ENCODE results near the gene DAGLB. TPM values are rescaled to one million over a fixed set of nuclear protein-coding genes. Genes with fewer than 3 reads are reported as not detected.

DAGLB gene
- total RNA-seq, 1 donor from 2014 or later, result 28.3 TPM

DNA sequence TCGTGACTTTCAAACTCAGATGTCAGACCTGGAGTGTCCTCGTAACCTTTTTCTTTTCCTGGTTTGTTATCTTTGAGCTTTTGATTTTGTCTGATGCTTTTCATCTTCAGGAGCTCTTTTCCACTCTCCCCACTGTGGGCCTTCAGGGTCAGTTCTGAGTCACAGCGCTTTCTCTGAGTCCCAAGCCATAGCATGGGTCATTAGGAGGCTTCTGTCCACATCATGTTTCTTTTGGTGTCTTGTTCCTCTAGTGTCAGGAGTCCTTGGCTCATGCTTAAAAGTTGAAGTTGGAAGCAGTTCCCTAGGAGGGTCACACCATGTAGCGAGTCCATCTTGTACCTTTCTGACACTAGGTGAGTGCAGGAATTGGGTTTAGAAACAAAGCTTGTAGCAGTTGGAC, 40.3 kb downstream of the DAGLB start:
- Histone ChIP-seq H3K4me2 (ENCODE audit: low read length) (no peak overlapping the region), H3K27me3 (ENCODE audit: insufficient read depth, low read length) (no peaks in the 10 kb centered on the region), H3K9ac (ENCODE audit: low read length) (no peak overlapping the region), H3K27ac (ENCODE audit: low read depth, low read length) (no peak overlapping the region), H3K4me1 (ENCODE audit: insufficient read depth, low read length) (no peaks in the 10 kb centered on the region), H2AFZ (ENCODE audit: low read depth, low read length) (no peak overlapping the region), H3K79me2 (ENCODE audit: insufficient read depth, low read length) (peaks cover 62% of the 10 kb centered on the region), H3K4me3 (ENCODE audit: insufficient read depth, low read depth, low read length) (no peak overlapping the region), H3K36me3 (ENCODE audit: insufficient read depth, low read length) (peaks cover 66% of the 10 kb centered on the region), H3K9me3 (ENCODE audit: insufficient read depth, low read depth, low read length) (no peaks in the 10 kb centered on the region), H4K20me1 (ENCODE audit: insufficient read depth, low read length) (peaks cover 61% of the 10 kb centered on the region)
- H3K9me3 Mint-ChIP-seq (ENCODE audit: unreplicated experiment), result no peaks in the 10 kb centered on the region
- no peak overlapping the region for H3K27ac Mint-ChIP-seq (ENCODE audit: unreplicated experiment)
- H3K4me3 Mint-ChIP-seq (ENCODE audit: unreplicated experiment), result no peak overlapping the region
- DNase-seq (ENCODE audit: low read depth) (no peak), FAIRE-seq (no peak)
- H3K4me1 Mint-ChIP-seq (ENCODE audit: low read depth, unreplicated experiment), result no peaks in the 10 kb centered on the region
- H3K27me3 Mint-ChIP-seq (ENCODE audit: low read depth, unreplicated experiment), result no peaks in the 10 kb centered on the region
- TF ChIP-seq, protein P1, sequence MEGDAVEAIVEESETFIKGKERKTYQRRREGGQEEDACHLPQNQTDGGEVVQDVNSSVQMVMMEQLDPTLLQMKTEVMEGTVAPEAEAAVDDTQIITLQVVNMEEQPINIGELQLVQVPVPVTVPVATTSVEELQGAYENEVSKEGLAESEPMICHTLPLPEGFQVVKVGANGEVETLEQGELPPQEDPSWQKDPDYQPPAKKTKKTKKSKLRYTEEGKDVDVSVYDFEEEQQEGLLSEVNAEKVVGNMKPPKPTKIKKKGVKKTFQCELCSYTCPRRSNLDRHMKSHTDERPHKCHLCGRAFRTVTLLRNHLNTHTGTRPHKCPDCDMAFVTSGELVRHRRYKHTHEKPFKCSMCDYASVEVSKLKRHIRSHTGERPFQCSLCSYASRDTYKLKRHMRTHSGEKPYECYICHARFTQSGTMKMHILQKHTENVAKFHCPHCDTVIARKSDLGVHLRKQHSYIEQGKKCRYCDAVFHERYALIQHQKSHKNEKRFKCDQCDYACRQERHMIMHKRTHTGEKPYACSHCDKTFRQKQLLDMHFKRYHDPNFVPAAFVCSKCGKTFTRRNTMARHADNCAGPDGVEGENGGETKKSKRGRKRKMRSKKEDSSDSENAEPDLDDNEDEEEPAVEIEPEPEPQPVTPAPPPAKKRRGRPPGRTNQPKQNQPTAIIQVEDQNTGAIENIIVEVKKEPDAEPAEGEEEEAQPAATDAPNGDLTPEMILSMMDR (IDR thresholded peaks at IDR 0.05; ENCODE audit: insufficient read depth, low read depth, low read length), result no peak
- no peak for TF ChIP-seq EZH2 (IDR thresholded peaks at IDR 0.05; ENCODE audit: insufficient read depth, low read length)
- peaks cover 35% of the 10 kb centered on the region for H3K36me3 Mint-ChIP-seq (ENCODE audit: low read depth, unreplicated experiment)

DNA sequence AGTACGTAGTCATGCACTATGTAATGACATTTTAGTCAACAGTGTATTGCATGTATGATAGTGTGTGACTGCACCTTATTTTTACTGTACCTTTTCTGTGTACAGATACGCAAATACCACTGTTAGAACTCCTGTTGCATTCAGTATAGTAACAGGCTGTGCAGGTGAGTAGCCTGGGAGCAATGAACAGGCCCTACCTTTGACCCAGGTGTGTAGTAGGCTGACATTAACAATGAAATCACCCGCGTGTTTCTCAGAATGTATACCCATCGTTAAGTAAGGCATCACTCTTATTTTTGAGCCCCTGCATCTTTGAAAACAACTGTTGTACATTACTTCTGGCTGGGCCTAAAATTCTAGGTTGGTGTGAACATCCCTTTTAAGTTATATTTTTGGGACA, 41.6 kb downstream of the DAGLB start:
- Histone ChIP-seq H3K4me3 (ENCODE audit: insufficient read depth, low read depth, low read length) (no peak overlapping the region), H3K4me1 (ENCODE audit: insufficient read depth, low read length) (no peaks in the 10 kb centered on the region), H3K27ac (ENCODE audit: low read depth, low read length) (no peak overlapping the region), H3K9me3 (ENCODE audit: insufficient read depth, low read depth, low read length) (no peaks in the 10 kb centered on the region), H3K79me2 (ENCODE audit: insufficient read depth, low read length) (peaks cover 73% of the 10 kb centered on the region), H3K27me3 (ENCODE audit: insufficient read depth, low read length) (no peaks in the 10 kb centered on the region), H4K20me1 (ENCODE audit: insufficient read depth, low read length) (peaks cover 69% of the 10 kb centered on the region), H2AFZ (ENCODE audit: low read depth, low read length) (no peak overlapping the region), H3K4me2 (ENCODE audit: low read length) (no peak overlapping the region), H3K9ac (ENCODE audit: low read length) (no peak overlapping the region), H3K36me3 (ENCODE audit: insufficient read depth, low read length) (peaks cover 74% of the 10 kb centered on the region)
- no peak for DNase-seq (ENCODE audit: low read depth)
- TF ChIP-seq, protein P1 (IDR thresholded peaks at IDR 0.05; ENCODE audit: insufficient read depth, low read depth, low read length), result no peak
- TF ChIP-seq EZH2 (IDR thresholded peaks at IDR 0.05; ENCODE audit: insufficient read depth, low read length), result no peak
- peaks cover 2% of the 10 kb centered on the region for H3K4me1 Mint-ChIP-seq (ENCODE audit: low read depth, unreplicated experiment)
- H3K9me3 Mint-ChIP-seq (ENCODE audit: unreplicated experiment), result no peaks in the 10 kb centered on the region
- no peak for FAIRE-seq
- no peak overlapping the region for H3K4me3 Mint-ChIP-seq (ENCODE audit: unreplicated experiment)
- H3K27me3 Mint-ChIP-seq (ENCODE audit: low read depth, unreplicated experiment), result no peaks in the 10 kb centered on the region
- H3K36me3 Mint-ChIP-seq (ENCODE audit: low read depth, unreplicated experiment), result peaks cover 37% of the 10 kb centered on the region
- no peak overlapping the region for H3K27ac Mint-ChIP-seq (ENCODE audit: unreplicated experiment)

DNA sequence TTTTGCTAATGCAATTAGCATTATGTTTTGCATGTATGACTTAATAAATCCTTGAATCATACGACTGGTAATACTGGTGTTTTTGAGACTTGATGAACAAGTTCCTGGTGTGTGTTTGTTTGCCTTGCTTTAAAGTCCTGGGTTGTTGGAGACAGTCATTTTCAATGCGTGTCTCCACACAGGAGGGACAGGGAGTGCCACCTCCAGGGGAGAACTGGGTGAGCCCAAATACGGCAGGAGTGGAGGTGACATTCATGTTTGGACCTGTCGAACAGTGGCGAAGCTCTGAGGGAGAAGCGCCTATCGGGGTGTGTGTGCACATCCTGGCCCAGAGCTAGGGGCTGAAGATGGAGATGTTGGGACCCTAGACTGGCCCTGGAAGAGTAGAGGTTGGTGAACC, 43.8 kb downstream of the DAGLB start:
- no peaks in the 10 kb centered on the region for H3K27me3 Mint-ChIP-seq (ENCODE audit: low read depth, unreplicated experiment)
- no peak overlapping the region for H3K27ac Mint-ChIP-seq (ENCODE audit: unreplicated experiment)
- no peak overlapping the region for H3K4me2 ChIP-seq (ENCODE audit: low read length)
- H3K36me3 Mint-ChIP-seq (ENCODE audit: low read depth, unreplicated experiment), result peaks cover 29% of the 10 kb centered on the region
- no peak for FAIRE-seq
- TF ChIP-seq EZH2 (IDR thresholded peaks at IDR 0.05; ENCODE audit: insufficient read depth, low read length), result no peak
- TF ChIP-seq, protein P1 (IDR thresholded peaks at IDR 0.05; ENCODE audit: insufficient read depth, low read depth, low read length), result no peak
- H3K27ac ChIP-seq (ENCODE audit: low read depth, low read length), result no peak overlapping the region
- peaks cover 60% of the 10 kb centered on the region for H3K36me3 ChIP-seq (ENCODE audit: insufficient read depth, low read length)
- H3K9ac ChIP-seq (ENCODE audit: low read length), result no peak overlapping the region
- DNase-seq (ENCODE audit: low read depth), result no peak
- H3K4me1 ChIP-seq (ENCODE audit: insufficient read depth, low read length), result peaks cover 7% of the 10 kb centered on the region
- no peak overlapping the region for H2AFZ ChIP-seq (ENCODE audit: low read depth, low read length)
- peaks cover 13% of the 10 kb centered on the region for H3K4me1 Mint-ChIP-seq (ENCODE audit: low read depth, unreplicated experiment)
- no peaks in the 10 kb centered on the region for H3K9me3 ChIP-seq (ENCODE audit: insufficient read depth, low read depth, low read length)
- no peaks in the 10 kb centered on the region for H3K9me3 Mint-ChIP-seq (ENCODE audit: unreplicated experiment)
- H4K20me1 ChIP-seq (ENCODE audit: insufficient read depth, low read length), result peaks cover 78% of the 10 kb centered on the region
- no peak overlapping the region for H3K4me3 Mint-ChIP-seq (ENCODE audit: unreplicated experiment)
- no peaks in the 10 kb centered on the region for H3K27me3 ChIP-seq (ENCODE audit: insufficient read depth, low read length)
- H3K4me3 ChIP-seq (ENCODE audit: insufficient read depth, low read depth, low read length), result no peak overlapping the region
- H3K79me2 ChIP-seq (ENCODE audit: insufficient read depth, low read length), result peaks cover 86% of the 10 kb centered on the region

Data from astrocyte (in vitro differentiated cells and primary cell).